Gastrocnemius medialis (tissue), 4 donors: Measurements from ENCODE around the gene NATD1.

ENCODE experiments used
- CTCF ChIP-seq, 5 experiments: fragments of 450-650 bp in 3 of 5; fragments of 200-600 bp in 2 of 5; sonication (generic) in 2 of 5; IDR thresholded peaks in 4 of 5; conservative IDR thresholded peaks in 1 of 5; 1 replicate in 4 of 5; 2 replicates in 1 of 5; pipeline ENCODE4 v1.5.1; 2016 to 2019; ENCODE audit warnings: antibody characterized with exemption in 5 of 5, mild to moderate bottlenecking in 3 of 5, moderate library complexity in 3 of 5
- POLR2A ChIP-seq, 2 donors: fragments of 450-650 bp; IDR thresholded peaks; one replicate each; pipeline ENCODE4 v1.6.1; 2017; ENCODE audit warnings: antibody characterized with exemption in 2 of 2, mild to moderate bottlenecking in 2 of 2, moderate library complexity in 2 of 2

DNA sequence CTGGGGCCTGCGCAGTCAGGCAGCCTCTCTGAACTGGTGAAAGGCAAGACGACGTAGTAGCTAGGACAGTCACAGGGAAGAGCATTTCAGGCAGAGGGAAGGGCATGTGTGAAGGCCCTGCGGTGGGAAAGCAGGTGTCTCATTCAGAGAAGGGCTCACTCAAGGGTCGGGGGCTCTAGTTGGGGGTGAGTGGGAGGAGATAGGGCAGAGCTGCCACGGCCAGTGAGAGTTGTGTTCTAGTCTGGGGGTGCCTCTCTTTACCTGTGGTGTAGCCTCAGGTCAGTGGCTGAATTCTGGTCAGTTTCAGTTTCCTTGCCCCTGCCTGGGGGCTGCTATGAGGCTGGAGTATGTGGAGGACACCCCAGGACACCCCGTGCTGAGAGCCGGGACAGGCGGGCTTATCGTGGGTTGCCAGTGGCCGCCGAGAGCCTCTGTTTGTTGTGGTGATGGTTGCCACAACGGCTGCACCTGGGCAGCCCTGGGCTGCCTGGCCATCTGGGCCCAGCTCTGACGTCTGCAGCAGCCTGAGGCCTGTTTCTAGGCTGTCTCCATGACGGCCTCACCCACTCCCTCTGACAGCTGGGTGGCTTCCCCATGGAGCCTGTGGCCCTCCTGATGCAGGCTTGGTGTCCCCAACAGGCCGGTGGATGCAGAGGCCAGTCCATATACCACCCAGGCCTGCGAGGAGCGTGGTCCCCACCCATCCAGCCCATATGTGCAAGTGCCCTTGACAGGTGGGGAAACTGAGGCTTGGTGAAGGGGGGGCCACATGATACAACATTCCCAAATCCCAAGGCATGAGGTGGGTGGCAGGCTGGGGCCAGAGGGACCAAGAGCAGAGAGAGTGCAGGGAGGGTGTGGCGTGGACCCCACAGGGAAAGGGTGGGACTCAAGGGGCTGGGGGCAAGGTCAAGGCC is 42.1 kb upstream of the NATD1 start:
- TF ChIP-seq CTCF (IDR thresholded peaks at IDR 0.05 in 4 of 5, conservative IDR thresholded peaks at IDR 0.05 in 1 of 5) (no peak), POLR2A (IDR thresholded peaks at IDR 0.05) (no peak)
